NCI-H446 (cell line): Measurements from ENCODE around the gene TRPM3.

Experiments used
- DNase-seq, 2 experiments: peaks; one replicate each; lab custom pipeline; 2025; lab: John Stamatoyannopoulos, UW

The TRPM3 gene

DNA sequence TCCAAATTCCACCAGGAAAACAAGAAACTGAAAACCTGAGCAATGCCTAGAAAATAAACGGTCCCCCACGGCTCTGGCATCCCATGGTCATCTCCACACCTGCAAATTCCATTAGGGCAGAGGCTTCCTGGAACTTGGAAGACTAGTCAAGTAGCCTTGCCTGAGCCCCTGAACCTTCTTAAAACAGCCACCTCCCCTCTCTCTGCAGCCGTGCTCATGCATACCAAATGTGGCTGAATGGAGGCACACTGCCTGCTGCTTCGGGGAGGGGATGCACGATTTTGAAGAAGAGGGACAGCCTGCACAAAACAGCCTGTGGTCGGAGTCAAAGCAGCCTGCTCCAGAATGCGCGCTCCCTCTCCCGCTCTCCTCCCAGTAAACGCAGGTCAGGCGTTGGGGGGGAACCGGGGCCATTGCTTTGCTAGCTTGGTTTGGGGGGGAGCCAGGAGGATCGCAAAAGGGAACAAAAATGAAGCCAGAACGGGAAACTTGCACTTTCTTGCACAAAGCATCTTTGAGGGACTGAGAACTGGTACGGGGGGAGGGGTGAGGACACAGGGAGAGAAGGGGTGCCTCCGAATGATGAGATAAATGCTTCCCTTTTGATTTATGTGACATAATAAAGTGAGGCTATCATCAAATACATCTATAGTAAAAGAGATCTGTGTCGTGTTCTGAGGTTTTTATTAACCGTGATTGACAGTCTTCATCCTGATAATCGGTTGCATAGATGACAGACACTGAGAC lies at the start of gene TRPM3:
TRPM3 (minus strand) TSS at position 347 of the 747 bp plus-strand sequence; CDS start at position 80, 267 bp downstream.
- no peak for DNase-seq

- no peak for DNase-seq
These were observed 47.0 kb upstream of the TRPM3 start for GRCh38 chr9:71168418-71168817.

- no peak for DNase-seq
These were observed 40.7 kb upstream of the TRPM3 start for GRCh38 chr9:71162126-71162525.

GRCh38 chr9:71157731-71158130 lies 36.3 kb upstream of the TRPM3 start:
- no peak for DNase-seq

DNA sequence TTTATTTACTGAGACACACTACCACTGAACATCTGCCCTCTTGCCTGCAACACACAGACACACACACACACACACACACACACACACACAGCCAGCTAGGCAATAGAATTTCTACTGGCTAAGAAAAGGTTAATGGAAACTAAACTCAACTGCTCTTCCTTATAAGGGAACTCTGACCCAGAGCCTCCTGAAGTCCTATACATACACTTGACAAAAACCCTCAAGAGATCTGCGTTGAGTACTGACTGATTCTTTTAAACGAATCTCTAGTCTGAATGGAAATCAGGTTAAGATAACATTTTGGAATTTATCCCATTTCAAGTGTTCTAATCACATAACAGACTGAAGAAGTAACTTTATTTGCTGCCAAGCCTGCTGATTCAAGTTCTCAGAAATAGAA lies 25.9 kb upstream of the TRPM3 start:
- no peak for DNase-seq

DNA sequence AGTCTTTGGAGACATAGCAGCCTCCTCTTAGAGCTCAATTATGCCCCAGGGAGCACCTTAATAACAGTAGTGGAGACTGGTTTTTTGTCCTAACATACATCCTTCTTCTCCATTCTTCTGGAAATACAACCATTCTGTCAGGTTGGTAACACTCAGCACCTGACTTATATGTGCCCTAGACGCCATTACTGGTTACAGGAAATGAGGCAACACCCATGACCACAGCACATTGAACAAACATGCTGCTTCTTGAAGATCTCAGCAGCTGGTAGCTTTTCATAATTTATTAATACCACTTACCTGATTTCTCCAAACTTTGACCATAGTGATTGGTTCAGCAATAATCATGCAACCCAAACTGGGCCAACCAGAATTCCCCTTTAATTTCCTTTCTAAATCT lies 25.1 kb upstream of the TRPM3 start:
- no peak for DNase-seq

DNA sequence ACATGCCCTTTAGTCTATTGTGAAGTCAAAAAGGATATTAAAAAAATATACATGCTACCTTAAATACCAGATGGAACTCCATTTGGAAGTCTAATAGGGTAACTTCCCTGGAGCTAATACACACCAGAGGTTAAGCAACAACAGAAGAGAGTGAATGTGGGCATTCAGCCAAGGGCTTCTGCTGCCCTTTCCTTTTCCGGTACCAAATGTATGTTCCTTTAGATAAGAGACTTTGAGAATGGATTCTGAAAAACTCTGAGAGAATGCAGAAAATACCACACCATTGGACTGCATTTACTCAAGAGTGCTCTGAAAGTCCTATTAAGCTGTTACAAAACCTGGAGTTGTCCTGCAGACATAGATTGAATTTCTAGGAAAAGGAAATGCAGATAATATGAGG lies 23.8 kb upstream of the TRPM3 start:
- DNase-seq, result no peak

- no peak for DNase-seq
These were observed 23.1 kb upstream of the TRPM3 start for GRCh38 chr9:71144495-71144894.

DNA sequence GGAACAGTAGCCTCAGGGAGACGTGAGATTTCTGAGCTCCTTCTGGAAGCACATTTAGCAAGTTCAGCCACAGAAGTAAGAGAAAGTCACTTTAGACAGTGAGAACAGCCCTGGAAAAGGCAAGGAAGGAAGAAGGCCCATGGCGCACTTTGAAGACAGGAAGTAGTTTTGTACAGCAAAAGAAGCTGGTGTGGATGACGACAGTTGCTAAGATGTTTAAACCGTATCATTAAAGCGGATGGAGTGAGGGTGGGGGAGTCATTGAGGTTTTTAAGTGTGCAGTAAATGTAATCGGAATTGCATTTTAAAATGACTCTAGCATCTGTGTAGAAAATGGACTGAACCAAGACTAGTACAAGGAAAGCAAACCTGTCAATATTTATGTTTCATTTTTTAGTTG lies 15.3 kb upstream of the TRPM3 start:
- DNase-seq, result no peak

- DNase-seq, result no peak
These were observed 9.7 kb upstream of the TRPM3 start for GRCh38 chr9:71131145-71131544.

GRCh38 chr9:71130521-71130920 lies 9.1 kb upstream of the TRPM3 start:
- no peak for DNase-seq

GRCh38 chr9:71128796-71129195 lies 7.4 kb upstream of the TRPM3 start:
- no peak for DNase-seq

GRCh38 chr9:71127301-71127700 lies 5.9 kb upstream of the TRPM3 start:
- DNase-seq, result no peak

GRCh38 chr9:71122421-71122820 lies 1.0 kb upstream of the TRPM3 start:
- no peak for DNase-seq

GRCh38 chr9:71122022-71122275 lies 528 bp upstream of the TRPM3 start:
- no peak for DNase-seq

- DNase-seq, result no peak
These were observed 747 bp downstream of the TRPM3 start for GRCh38 chr9:71120501-71121247.

DNA sequence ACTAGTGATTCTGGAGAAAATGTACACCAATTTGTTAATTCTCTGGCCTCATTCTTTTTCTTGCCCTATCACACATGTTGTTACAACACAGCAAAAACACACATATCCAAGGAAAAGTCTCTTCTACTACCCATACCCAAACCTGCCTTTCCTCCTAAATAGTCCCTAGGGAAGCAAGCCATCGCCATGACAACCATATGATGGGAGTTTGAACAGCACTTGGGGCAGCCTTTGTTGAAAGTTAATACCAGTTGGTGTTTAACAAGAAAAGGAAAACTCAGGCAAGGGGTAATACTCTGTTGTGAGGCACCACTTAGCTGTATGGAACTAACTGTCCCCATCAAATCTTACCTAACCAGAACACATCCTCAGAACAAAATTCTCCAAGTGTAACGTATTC lies 1.7 kb downstream of the TRPM3 start:
- no peak for DNase-seq

DNA sequence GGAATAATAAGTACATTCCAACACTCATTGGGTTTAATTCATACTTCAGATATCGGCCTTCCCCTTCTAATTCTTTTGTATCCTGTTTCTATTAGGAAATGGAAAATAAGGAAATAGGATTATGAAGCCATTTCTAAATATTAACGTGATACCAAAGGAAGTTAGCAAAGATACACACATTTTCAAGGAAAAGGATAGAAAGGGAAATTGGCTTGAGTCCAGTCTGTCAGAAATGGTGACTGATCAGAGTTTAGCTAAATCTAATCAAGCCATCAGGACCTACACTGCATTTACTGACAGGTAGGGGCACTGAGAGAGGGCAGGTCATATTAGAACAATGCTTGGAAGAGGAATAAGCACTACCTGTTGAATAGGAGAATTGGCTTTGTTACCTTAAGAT lies 3.1 kb downstream of the TRPM3 start:
- DNase-seq, result no peak

DNA sequence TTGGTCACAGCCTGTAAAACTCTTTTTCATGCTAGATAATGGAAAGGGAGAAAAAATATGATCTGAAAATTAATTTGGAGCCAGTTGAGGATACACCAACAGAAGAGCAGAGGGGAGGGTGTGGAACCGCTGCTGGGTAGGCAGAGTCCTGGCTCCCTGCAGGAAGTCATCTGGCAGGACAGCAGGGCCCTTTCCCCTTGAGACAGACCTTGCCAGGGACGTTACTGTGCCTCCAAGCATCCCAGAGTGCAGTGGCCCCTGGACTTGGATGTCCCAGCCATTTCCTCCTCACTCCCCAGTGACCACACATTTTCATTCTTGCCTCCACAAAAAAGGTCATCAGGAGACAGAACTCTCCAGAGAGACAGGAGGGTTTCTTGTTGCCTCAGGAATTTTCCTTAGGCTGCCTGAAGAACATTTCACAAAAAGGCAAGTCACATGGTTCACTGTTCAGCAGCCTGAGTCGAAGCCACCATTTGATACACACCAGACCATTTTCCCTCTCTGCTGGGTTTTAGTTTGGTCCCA lies 5.9 kb downstream of the TRPM3 start:
- DNase-seq, result no peak

DNA sequence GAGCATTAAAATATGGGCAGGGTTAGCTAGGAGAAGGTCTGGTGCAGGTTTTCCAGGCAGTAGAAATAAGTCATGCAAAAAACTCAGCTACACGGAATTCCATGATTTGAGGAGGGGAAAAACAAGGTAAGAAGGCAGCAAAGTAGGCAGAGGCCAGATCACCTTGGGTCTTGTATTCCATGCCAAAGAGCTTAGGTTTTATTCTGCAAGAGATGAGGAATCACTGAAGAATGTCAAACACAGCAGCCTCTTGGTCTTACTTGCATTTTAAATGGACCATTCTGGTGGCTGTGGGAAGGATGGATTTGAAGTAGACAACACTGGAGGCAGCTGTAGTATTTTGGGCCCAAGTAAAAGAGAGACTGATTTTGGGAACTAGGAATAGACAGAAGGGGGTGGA lies 8.6 kb downstream of the TRPM3 start:
- no peak for DNase-seq

DNA sequence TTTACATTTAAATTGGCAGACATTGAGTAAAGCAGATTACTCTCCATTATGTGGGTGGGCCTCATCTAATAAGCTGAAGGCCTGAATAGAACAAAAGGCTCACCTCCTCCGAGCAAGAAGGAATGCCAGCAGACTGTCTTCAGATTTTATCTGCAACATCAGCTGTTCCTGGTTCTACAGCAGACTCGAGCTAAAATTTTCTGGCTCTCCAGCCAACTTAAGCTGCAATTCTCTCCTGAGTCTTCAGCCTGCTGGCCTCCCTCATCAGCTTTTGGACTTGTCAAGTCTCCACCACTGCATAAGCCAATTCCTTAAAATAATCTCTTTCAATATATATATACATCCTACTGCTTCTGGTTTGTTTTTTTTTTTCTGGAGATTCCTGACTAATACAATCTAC lies 12.5 kb downstream of the TRPM3 start:
- no peak for DNase-seq

- no peak for DNase-seq
These were observed 14.4 kb downstream of the TRPM3 start for GRCh38 chr9:71106992-71107391.

DNA sequence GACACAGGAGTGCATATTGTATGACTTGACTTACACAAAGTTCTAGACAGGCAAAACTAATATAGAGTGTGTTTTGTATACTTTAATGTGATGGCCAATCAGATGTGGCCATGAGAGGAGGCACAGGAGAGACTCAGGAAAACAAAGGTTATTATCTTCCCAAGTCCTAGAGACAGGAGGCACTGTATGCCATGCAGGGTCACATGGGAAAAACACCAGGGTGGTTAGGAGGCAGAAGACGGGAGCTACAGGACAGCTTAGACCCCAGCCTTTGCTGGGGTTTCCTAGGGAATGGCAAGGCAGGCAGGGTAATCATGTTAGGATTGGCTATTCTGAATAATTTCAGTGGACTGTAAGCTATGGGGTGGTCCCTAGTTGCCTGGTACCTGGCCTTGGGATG lies 16.2 kb downstream of the TRPM3 start:
- DNase-seq, result no peak

DNA sequence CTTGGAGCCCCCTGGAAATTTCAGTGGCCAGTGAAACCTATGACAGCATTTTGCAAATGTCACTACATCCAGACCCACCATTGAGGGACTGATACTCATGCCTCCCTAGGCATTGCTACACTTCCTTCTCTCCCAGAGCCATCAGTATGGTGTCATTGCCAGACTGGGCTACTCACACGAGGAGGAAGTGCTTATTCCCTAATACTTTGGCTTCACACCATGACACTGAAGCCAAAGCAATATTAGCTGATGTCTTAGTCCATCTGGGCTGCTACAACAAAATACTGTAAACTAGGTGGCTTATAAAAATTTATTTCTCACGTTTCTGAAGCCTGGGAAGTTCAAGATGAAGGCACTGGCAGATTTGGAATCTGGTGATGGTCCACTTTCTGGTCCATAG lies 22.6 kb downstream of the TRPM3 start:
- no peak for DNase-seq
